H1 (cell line): Measurements from ENCODE around the gene CDKN1A. TPM values are rescaled to one million over a fixed set of nuclear protein-coding genes. Genes with fewer than 3 reads are reported as not detected.
A peak's percentile ranks its signal among the peaks of the same experiment; 100 is the strongest.

Source experiments
- CTCF ChIA-PET: fragments of 300-600 bp; sonication (Branson Sonifier 250); formaldehyde crosslinking; loops from one replicate; lab custom pipeline; 2021; ENCODE audit not compliant: partially characterized antibody; lab: Charles Lee
- POLR2A ChIA-PET: fragments of 300-600 bp; sonication (Branson Sonifier 250); formaldehyde crosslinking; loops from one replicate; lab custom pipeline; 2021; ENCODE audit warnings: inconsistent platforms; ENCODE audit not compliant: partially characterized antibody; lab: Charles Lee
- DNase-seq, 2 experiments: peaks; one replicate each; pipeline versions ENCODE4 v3.0.0 to v3.0.0-alpha.2; 2010 to 2022; ENCODE audit warnings: low spot score in 2 of 2, low read depth in 1 of 2, mixed read lengths in 1 of 2
- FAIRE-seq: peaks from 2 replicates; lab custom pipeline; 2011; peaks lifted over from hg19 to GRCh38; lab: Jason Lieb, UNC
- H2AFZ ChIP-seq: 2 replicates; pipeline ENCODE4 v1.8.1; 2012; ENCODE audit warnings: low read length, inconsistent platforms
- H2AK5ac ChIP-seq: 2 replicates; pipeline ENCODE4 v1.6.1; 2013; ENCODE audit warnings: low read depth, low read length
- H2BK120ac ChIP-seq: replicated peaks from 2 replicates; pipeline ENCODE3; 2013; ENCODE audit warnings: low read depth, low read length, inconsistent platforms
- H2BK12ac ChIP-seq: 2 replicates; pipeline ENCODE4 v1.6.1; 2013; ENCODE audit warnings: low read depth, low read length
- H2BK15ac ChIP-seq: 2 replicates; pipeline ENCODE4 v1.6.1; 2013; ENCODE audit warnings: low read length
- H2BK20ac ChIP-seq: 2 replicates; pipeline ENCODE4 v1.6.1; 2013; ENCODE audit warnings: low read length
- H2BK5ac ChIP-seq: 2 replicates; pipeline ENCODE4 v1.6.1; 2013; ENCODE audit warnings: low read depth, low read length
- H3K14ac ChIP-seq: 2 replicates; pipeline ENCODE4 v1.6.1; 2013; ENCODE audit warnings: inconsistent platforms; ENCODE audit not compliant: insufficient read length
- H3K18ac ChIP-seq: 2 replicates; pipeline ENCODE4 v1.6.1; 2013; ENCODE audit warnings: low read length; ENCODE audit errors: extremely low read depth
- H3K23ac ChIP-seq: 2 replicates; pipeline ENCODE4 v1.6.1; 2013; ENCODE audit warnings: inconsistent platforms; ENCODE audit not compliant: insufficient read length
- H3K23me2 ChIP-seq: 2 replicates; pipeline ENCODE4 v1.6.1; 2013; ENCODE audit warnings: low read depth, low read length
- H3K27ac ChIP-seq: 2 replicates; pipeline ENCODE4 v1.6.1; 2011; ENCODE audit warnings: low read depth, low read length, inconsistent platforms
- H3K27me3 ChIP-seq, 4 experiments: replicated peaks in 1 of 4; 1 replicate in 1 of 4; 2 replicates in 3 of 4; pipeline versions ENCODE4 v1.6.1 to v1.8.1; 2011 to 2013; ENCODE audit warnings: low read length in 3 of 4, mild to moderate bottlenecking in 3 of 4, inconsistent platforms in 2 of 4, mixed read lengths in 2 of 4, moderate library complexity in 1 of 4; ENCODE audit not compliant: control insufficient read depth in 3 of 4, insufficient read depth in 3 of 4; ENCODE audit errors: extremely low read depth in 1 of 4
- H3K36me3 ChIP-seq, 4 experiments: 2 replicates each; pipeline versions ENCODE4 v1.6.1 to v1.8.1; 2011 to 2013; ENCODE audit warnings: mild to moderate bottlenecking in 4 of 4, low read length in 3 of 4, moderate library complexity in 2 of 4, control low read depth in 1 of 4, inconsistent platforms in 1 of 4; ENCODE audit not compliant: insufficient read depth in 4 of 4, control insufficient read depth in 2 of 4
- H3K4ac ChIP-seq: replicated peaks from 2 replicates; pipeline ENCODE3; 2013; ENCODE audit warnings: low read length, low read depth, mixed read lengths, inconsistent platforms; ENCODE audit not compliant: insufficient read length
- H3K4me1 ChIP-seq, 4 experiments: replicated peaks in 1 of 4; 1 replicate in 1 of 4; 2 replicates in 3 of 4; pipeline versions ENCODE4 v1.6.1 to v1.8.1; 2011 to 2013; ENCODE audit warnings: low read length in 3 of 4, inconsistent platforms in 2 of 4, mixed read lengths in 1 of 4; ENCODE audit not compliant: insufficient read depth in 4 of 4, control insufficient read depth in 3 of 4
- H3K4me2 ChIP-seq, 2 experiments: 2 replicates each; pipeline versions ENCODE4 v1.6.1 to v1.8.1; 2011 to 2013; ENCODE audit warnings: low read depth in 2 of 2, low read length in 2 of 2, control low read depth in 1 of 2, inconsistent platforms in 1 of 2, mild to moderate bottlenecking in 1 of 2; ENCODE audit not compliant: insufficient read depth in 1 of 2
- H3K4me3 ChIP-seq, 4 experiments: fragments of 200-600, 300-600 bp in 1 of 4; sonication (generic), shearing (Covaris generic), sonication (Bioruptor Twin) in 1 of 4; 2 replicates each; pipeline versions ENCODE4 v1.5.1 to v1.8.1; 2011 to 2016; ENCODE audit warnings: low read length in 4 of 4, low read depth in 3 of 4, control low read depth in 2 of 4, inconsistent platforms in 2 of 4, mild to moderate bottlenecking in 2 of 4, mixed read lengths in 1 of 4, moderate library complexity in 1 of 4; ENCODE audit not compliant: insufficient read depth in 2 of 4; ENCODE audit errors: extremely low read depth in 1 of 4
- H3K56ac ChIP-seq: replicated peaks from 2 replicates; pipeline ENCODE3; 2013; ENCODE audit warnings: low read depth, mild to moderate bottlenecking, mixed read lengths, low read length, inconsistent platforms; ENCODE audit not compliant: insufficient read length
- H3K79me1 ChIP-seq: 2 replicates; pipeline ENCODE4 v1.6.1; 2013; ENCODE audit warnings: low read depth, low read length, control low read depth
- H3K79me2 ChIP-seq, 2 experiments: 2 replicates each; pipeline versions ENCODE4 v1.6.1 to v1.8.1; 2012 to 2013; ENCODE audit warnings: low read length in 2 of 2, mild to moderate bottlenecking in 2 of 2, inconsistent platforms in 1 of 2; ENCODE audit not compliant: insufficient read depth in 2 of 2, control insufficient read depth in 1 of 2
- H3K9ac ChIP-seq, 4 experiments: replicated peaks in 1 of 4; 1 replicate in 1 of 4; 2 replicates in 3 of 4; pipeline versions ENCODE4 v1.6.1 to v1.8.1; 2011 to 2013; ENCODE audit warnings: low read depth in 3 of 4, low read length in 3 of 4, control low read depth in 2 of 4, mild to moderate bottlenecking in 2 of 4, moderate library complexity in 2 of 4, inconsistent platforms in 1 of 4; ENCODE audit errors: extremely low read depth in 1 of 4
- H3K9me3 ChIP-seq, 2 experiments: 2 replicates each; pipeline versions ENCODE4 v1.6.1 to v1.8.1; 2012 to 2013; ENCODE audit warnings: mild to moderate bottlenecking in 2 of 2, moderate library complexity in 2 of 2, control low read depth in 1 of 2, inconsistent platforms in 1 of 2, low read depth in 1 of 2, low read length in 1 of 2, mixed read lengths in 1 of 2; ENCODE audit not compliant: insufficient read depth in 2 of 2
- H4K20me1 ChIP-seq, 2 experiments: replicated peaks in 1 of 2; 2 replicates each; pipeline versions ENCODE3 to v1.8.1; 2011 to 2013; ENCODE audit warnings: inconsistent platforms in 2 of 2, low read length in 2 of 2, mild to moderate bottlenecking in 1 of 2; ENCODE audit not compliant: insufficient read depth in 2 of 2, control insufficient read depth in 1 of 2
- H4K5ac ChIP-seq: 2 replicates; pipeline ENCODE4 v1.6.1; 2013; ENCODE audit warnings: low read length, low read depth, mixed read lengths, inconsistent platforms; ENCODE audit not compliant: insufficient read length
- H4K8ac ChIP-seq: 2 replicates; pipeline ENCODE4 v1.8.0; 2013; ENCODE audit warnings: mild to moderate bottlenecking, moderate library complexity, low read length, inconsistent platforms; ENCODE audit not compliant: insufficient read depth; ENCODE audit errors: extremely low read depth
- H4K91ac ChIP-seq: replicated peaks from 2 replicates; pipeline ENCODE3; 2013; ENCODE audit warnings: low read length, mixed read lengths, inconsistent platforms; ENCODE audit not compliant: insufficient read length
- CHD2 ChIP-seq: IDR thresholded peaks from 2 replicates; pipeline ENCODE4 v1.6.1; 2012; ENCODE audit warnings: low read length, improper control_type of control experiment
- EP300 ChIP-seq, 2 experiments: IDR thresholded peaks; 1 replicate in 1 of 2; 2 replicates in 1 of 2; pipeline ENCODE4 v1.6.1; 2011 to 2012; ENCODE audit warnings: low read depth in 2 of 2, low read length in 2 of 2, mild to moderate bottlenecking in 2 of 2, borderline replicate concordance in 1 of 2, inconsistent platforms in 1 of 2, moderate library complexity in 1 of 2
- JUND ChIP-seq: IDR thresholded peaks from 2 replicates; pipeline ENCODE4 v1.6.1; 2011; ENCODE audit warnings: mild to moderate bottlenecking, improper control_type of control experiment, low read length
- KDM1A ChIP-seq: fragments of 200-600, 300-600 bp; sonication (generic); IDR thresholded peaks from 2 replicates; pipeline ENCODE4 v1.7.1; 2016; ENCODE audit warnings: mild to moderate bottlenecking, low read length, borderline replicate concordance
- KDM5A ChIP-seq: fragments of 200-600 bp; IDR thresholded peaks from 2 replicates; pipeline ENCODE4 v1.7.1; 2012; ENCODE audit warnings: mild to moderate bottlenecking, low read length, inconsistent platforms, mixed read lengths
- RNF2 ChIP-seq: fragments of 200-900, 300-1000 bp; sonication (generic); IDR thresholded peaks from 2 replicates; pipeline ENCODE4 v1.7.1; 2016; ENCODE audit warnings: borderline replicate concordance, low read depth, mild to moderate bottlenecking, antibody characterized with exemption, low read length; ENCODE audit not compliant: poor library complexity, severe bottlenecking; ENCODE audit errors: missing control alignments
- SIX5 ChIP-seq: IDR thresholded peaks from 2 replicates; pipeline ENCODE4 v1.6.1; 2011; ENCODE audit warnings: mild to moderate bottlenecking, low read depth, low read length
- SRF ChIP-seq: IDR thresholded peaks from 2 replicates; pipeline ENCODE4 v1.6.1; 2011; ENCODE audit warnings: mild to moderate bottlenecking, low read depth, low read length, moderate library complexity
- WGBS, 2 experiments: shearing (Covaris generic) in 1 of 2; methylation state at CpG; one replicate each; pipeline versions ENCODE4 v1.1.6 to v1.1.7; 2013 to 2015; ENCODE audit warnings: low lambda C conversion rate in 2 of 2, mixed read lengths in 2 of 2, inconsistent platforms in 1 of 2, low coverage in 1 of 2, missing lambda C conversion rate in 1 of 2; ENCODE audit not compliant: insufficient replicate concordance in 2 of 2, insufficient coverage in 1 of 2, insufficient read length in 1 of 2; ENCODE audit errors: extremely low coverage in 1 of 2, missing lambda C conversion rate in 1 of 2; 5-methylcytosine and 5-hydroxymethylcytosine counted together
- polyA plus RNA-seq, 7 experiments: library from polyadenylated mRNA; depleted of rRNA in 3 of 7; stranded (reverse) in 5 of 7; unstranded in 2 of 7; fragments of >200 nt in 5 of 7; fragments of 200-250 nt in 2 of 7; gene quantifications; 1 replicate in 5 of 7; 2 replicates in 1 of 7; 4 replicates in 1 of 7; pipeline versions ENCODE4 v1.2.1 to v1.2.3, GENCODE V29; 2011 to 2013; ENCODE audit warnings: missing spikeins in 2 of 7, mixed read lengths in 2 of 7
- total RNA-seq: library from RNA; stranded (reverse); fragmentation: NEBNext Ultra II Directional; extraction: Animal tissue kit (Norgen Biotek cat#: 25700); gene quantifications from 2 replicates; pipeline ENCODE4 v1.2.1, GENCODE V29; 2021
- TF ChIP-seq, protein P1 (sequence below): IDR thresholded peaks from 2 replicates; pipeline ENCODE4 v1.6.1; 2011; ENCODE audit warnings: low read depth, mild to moderate bottlenecking, low read length; ENCODE audit not compliant: insufficient read depth

Gene CDKN1A
- total and polyA plus RNA-seq, 2 of the 8 experiments (the other 6 are each of a cell fraction or from before 2014, with no cell fraction given), result 15.2 to 36.0 TPM

- H3K27me3 ChIP-seq, result no peaks in the 10 kb centered on the region
- H3K9ac ChIP-seq, result no peak overlapping the region
- DNase-seq, result no peak
- no peaks in the 10 kb centered on the region; the same call in 1 of the 2 replicates for H3K79me1 ChIP-seq
- no peak overlapping the region for H2BK20ac ChIP-seq
- H2BK120ac ChIP-seq, result no peak overlapping the region
- H2AK5ac ChIP-seq, result no peak overlapping the region
- no peak for TF ChIP-seq KDM1A
- no peak for TF ChIP-seq JUND
- TF ChIP-seq SIX5, result no peak
- TF ChIP-seq SRF, result no peak
- TF ChIP-seq CHD2, result no peak
- TF ChIP-seq EP300 (IDR thresholded peaks at IDR 0.05; ENCODE audit: borderline replicate concordance in 1 of 2, low read depth in 2 of 2, low read length in 2 of 2), result no peak
- TF ChIP-seq, protein P1, sequence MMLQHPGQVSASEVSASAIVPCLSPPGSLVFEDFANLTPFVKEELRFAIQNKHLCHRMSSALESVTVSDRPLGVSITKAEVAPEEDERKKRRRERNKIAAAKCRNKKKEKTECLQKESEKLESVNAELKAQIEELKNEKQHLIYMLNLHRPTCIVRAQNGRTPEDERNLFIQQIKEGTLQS, result no peak
- no peak for TF ChIP-seq RNF2
- no peak for TF ChIP-seq KDM5A
- TF ChIP-seq, all 59 proteins: peak for 0
- no peak overlapping the region for H2AFZ ChIP-seq
- H4K8ac ChIP-seq, result peak overlapping the region; percentile 52; the same call in 1 of the 2 replicates
- no peak overlapping the region for H3K14ac ChIP-seq
- H3K4me2 ChIP-seq, result no peak overlapping the region
- no peak overlapping the region for H3K27ac ChIP-seq
- no peak overlapping the region for H3K4me3 ChIP-seq
- FAIRE-seq, result no peak
- H3K23me2 ChIP-seq, result no peaks in the 10 kb centered on the region
- H2BK5ac ChIP-seq, result no peak overlapping the region
- 72% methylated on average over 9 of the region's 12 CpGs; no CpG with 5 or more reads in 1 of the 2 experiments for WGBS, 2 experiments
- no peak overlapping the region for H3K56ac ChIP-seq
- CTCF ChIA-PET, result interaction anchor here (0.6 to 5.5 kb wide), 9 partner anchors 9 to 103 kb away, joined by 3 to 21 read pairs (median 6); no protein-coding TSS in a partner anchor
- no peak overlapping the region for H2BK15ac ChIP-seq
- H4K91ac ChIP-seq, result no peak overlapping the region
- POLR2A ChIA-PET, result interaction anchor here (1.5 kb wide), 1 partner anchor 109 kb away, joined by 7 read pairs; no protein-coding TSS in a partner anchor
- no peak overlapping the region for H3K23ac ChIP-seq
- no peak overlapping the region for H3K18ac ChIP-seq
- peaks cover 0 to 9% (median 6%) of the 10 kb centered on the region in 4 experiments; a peak in 5 of 7 replicates for H3K4me1 ChIP-seq
- no peaks in the 10 kb centered on the region for H3K79me2 ChIP-seq
- no peak overlapping the region for H4K5ac ChIP-seq
- H2BK12ac ChIP-seq, result no peak overlapping the region
- H4K20me1 ChIP-seq, result no peaks in the 10 kb centered on the region
- H3K9me3 ChIP-seq, result no peaks in the 10 kb centered on the region
- no peak overlapping the region for H3K4ac ChIP-seq
- no peaks in the 10 kb centered on the region for H3K36me3 ChIP-seq
Observed at GRCh38 chr6:36717871-36718540, 39.5 kb downstream of the CDKN1A start.
